ENCODE measurements around the gene TXNDC5. TPM values are rescaled to one million over a fixed set of nuclear protein-coding genes. Genes with fewer than 3 reads are reported as not detected.

The TXNDC5 gene
- total RNA-seq, 1 donor from 2014 or later, result 32.9 TPM

Other genes starting within 250 kb of the TXNDC5 start
- 2.7 TPM for gene BMP6, start 184.7 kb downstream of the TXNDC5 start, total RNA-seq
- 10.3 TPM for gene BLOC1S5, start 153.6 kb upstream of the TXNDC5 start, total RNA-seq
- 11.0 TPM for gene EEF1E1, start 191.8 kb upstream of the TXNDC5 start, total RNA-seq